HG03354 (cell line): ENCODE results near the gene PPP1R8.
A peak's percentile ranks its signal among the peaks of the same experiment; 100 is the strongest.
"Not testable (repeated sequence)": the region's sequence is repeated elsewhere in the genome, so short reads cannot be mapped to it uniquely, and the experiment has no call there.

Experiments used
- ATAC-seq: cut with Tn5 transposase; IDR thresholded peaks from one replicate; pipeline ENCODE4 v1.9.1; 2021; ENCODE audit warnings: mild to moderate bottlenecking; ENCODE audit not compliant: unreplicated experiment, poor library complexity, severe bottlenecking

PPP1R8 gene

GRCh38 chr1:27831568-27832410 lies 1.2 kb downstream of the PPP1R8 start:
- no peak for ATAC-seq

GRCh38 chr1:27832762-27833161 lies 2.2 kb downstream of the PPP1R8 start:
- ATAC-seq: no peak

GRCh38 chr1:27833470-27833869 lies 2.9 kb downstream of the PPP1R8 start:
- no peak for ATAC-seq

- no peak for ATAC-seq
These were observed 4.5 kb downstream of the PPP1R8 start for GRCh38 chr1:27835046-27835445.

GRCh38 chr1:27835501-27835900 lies 4.9 kb downstream of the PPP1R8 start:
- no peak for ATAC-seq

GRCh38 chr1:27849951-27850350 lies 19.4 kb downstream of the PPP1R8 start:
- ATAC-seq: no peak

GRCh38 chr1:27855085-27855484 lies 24.5 kb downstream of the PPP1R8 start:
- no peak for ATAC-seq

- ATAC-seq: no peak
These were observed 26.2 kb downstream of the PPP1R8 start for GRCh38 chr1:27856561-27857343.

GRCh38 chr1:27857552-27857951 lies 27.0 kb downstream of the PPP1R8 start:
- ATAC-seq: not testable (repeated sequence)

GRCh38 chr1:27858072-27858948 lies 27.7 kb downstream of the PPP1R8 start:
- ATAC-seq: peak; percentile 60

- ATAC-seq: no peak
These were observed 28.5 kb downstream of the PPP1R8 start for GRCh38 chr1:27858949-27859576.

GRCh38 chr1:27861436-27861835 lies 30.9 kb downstream of the PPP1R8 start:
- ATAC-seq: no peak

GRCh38 chr1:27862004-27862403 lies 31.4 kb downstream of the PPP1R8 start:
- no peak for ATAC-seq

GRCh38 chr1:27862671-27863537 lies 32.3 kb downstream of the PPP1R8 start:
- ATAC-seq: no peak

GRCh38 chr1:27863538-27863915 lies 32.9 kb downstream of the PPP1R8 start:
- no peak for ATAC-seq

- no peak for ATAC-seq
These were observed 33.8 kb downstream of the PPP1R8 start for GRCh38 chr1:27864264-27864895.

GRCh38 chr1:27865821-27866220 lies 35.2 kb downstream of the PPP1R8 start:
- ATAC-seq: no peak

- ATAC-seq: no peak
These were observed 38.0 kb downstream of the PPP1R8 start for GRCh38 chr1:27868556-27868931.
